ENCODE measurements around the gene PRKCI. TPM values are rescaled to one million over a fixed set of nuclear protein-coding genes. Genes with fewer than 3 reads are reported as not detected.
A peak's percentile ranks its signal among the peaks of the same experiment; 100 is the strongest.

Gene PRKCI
- total and polyA plus RNA-seq, 2 of the 4 experiments (the other 2 are of a cell fraction): 28.7 to 53.4 TPM

DNA sequence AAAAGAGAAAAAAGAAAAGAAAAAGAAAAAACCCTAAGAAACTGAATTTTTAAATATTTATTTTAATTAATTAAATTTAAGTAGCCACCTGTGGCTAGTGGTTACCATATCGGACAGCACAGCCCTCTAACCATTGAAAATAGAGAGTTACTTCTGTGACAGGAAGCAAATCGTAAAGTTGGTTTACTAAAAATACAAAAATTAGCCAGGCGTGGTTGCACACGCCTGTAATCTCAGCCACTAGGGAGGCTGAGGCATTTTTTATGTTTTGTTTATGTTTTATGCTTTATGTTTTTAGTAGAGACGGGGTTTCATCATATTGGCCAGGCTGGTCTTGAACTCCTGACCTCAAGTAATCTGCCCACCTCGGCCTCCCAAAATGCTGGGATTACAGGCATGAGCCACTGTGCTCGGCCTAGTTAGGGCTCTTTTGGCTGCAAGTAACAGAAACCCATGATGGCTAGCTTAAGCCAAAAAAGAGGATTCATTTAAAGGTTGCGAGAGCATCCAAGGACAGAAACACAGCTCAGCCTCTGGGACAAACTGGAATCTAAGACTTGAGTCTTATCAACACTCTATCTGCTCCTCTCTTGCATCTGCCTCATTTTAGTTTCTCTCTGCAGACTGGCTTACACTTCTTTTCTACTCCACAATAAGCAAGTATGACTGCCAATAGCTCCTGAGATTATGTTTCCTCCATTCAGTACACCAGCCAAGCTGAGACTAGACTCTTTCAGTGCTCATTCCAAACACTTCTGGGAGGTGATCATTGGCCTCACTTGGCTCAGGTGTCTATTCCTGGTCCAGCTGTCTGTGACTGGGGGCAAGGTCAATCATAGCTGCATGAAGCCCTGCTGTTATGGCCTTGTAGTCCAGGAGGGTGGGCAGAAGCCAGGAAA is 128.5 kb downstream of the PRKCI start:
- dilution Hi-C loops (cut with HindIII; ENCODE audit: low sequenced_read_pairs, unreplicated experiment) (no loop called here), in situ Hi-C loops (cut with MboI; ENCODE audit: low sequenced_read_pairs) (loop anchor here (5.0 kb wide), 1 partner anchor 38 kb away; no protein-coding TSS in a partner anchor)
- CTCF ChIA-PET: no interaction called here

More for the DNA sequence above, 128.5 kb downstream of the PRKCI start:
- H3K9me1 ChIP-seq (ENCODE audit: insufficient read depth, low read length): no peaks in the 10 kb centered on the region
- no peak overlapping the region for H3K18ac ChIP-seq (ENCODE audit: low read depth, low read length)
- no peak for TF ChIP-seq POLR2A (IDR thresholded peaks at IDR 0.05; ENCODE audit: low read depth, low read length)
- TF ChIP-seq NFE2L2 (IDR thresholded peaks at IDR 0.05; ENCODE audit: low read depth, low read length): no peak
- TF ChIP-seq MAZ (IDR thresholded peaks at IDR 0.05; ENCODE audit: borderline replicate concordance, low read depth, low read length): no peak
- no peak for TF ChIP-seq MAFK (IDR thresholded peaks at IDR 0.05; ENCODE audit: low read depth, low read length)
- no peak for TF ChIP-seq RAD21 (IDR thresholded peaks at IDR 0.05; ENCODE audit: low read length)
- TF ChIP-seq BHLHE40 (IDR thresholded peaks at IDR 0.05; ENCODE audit: low read depth, low read length): no peak
- TF ChIP-seq, protein P1, sequence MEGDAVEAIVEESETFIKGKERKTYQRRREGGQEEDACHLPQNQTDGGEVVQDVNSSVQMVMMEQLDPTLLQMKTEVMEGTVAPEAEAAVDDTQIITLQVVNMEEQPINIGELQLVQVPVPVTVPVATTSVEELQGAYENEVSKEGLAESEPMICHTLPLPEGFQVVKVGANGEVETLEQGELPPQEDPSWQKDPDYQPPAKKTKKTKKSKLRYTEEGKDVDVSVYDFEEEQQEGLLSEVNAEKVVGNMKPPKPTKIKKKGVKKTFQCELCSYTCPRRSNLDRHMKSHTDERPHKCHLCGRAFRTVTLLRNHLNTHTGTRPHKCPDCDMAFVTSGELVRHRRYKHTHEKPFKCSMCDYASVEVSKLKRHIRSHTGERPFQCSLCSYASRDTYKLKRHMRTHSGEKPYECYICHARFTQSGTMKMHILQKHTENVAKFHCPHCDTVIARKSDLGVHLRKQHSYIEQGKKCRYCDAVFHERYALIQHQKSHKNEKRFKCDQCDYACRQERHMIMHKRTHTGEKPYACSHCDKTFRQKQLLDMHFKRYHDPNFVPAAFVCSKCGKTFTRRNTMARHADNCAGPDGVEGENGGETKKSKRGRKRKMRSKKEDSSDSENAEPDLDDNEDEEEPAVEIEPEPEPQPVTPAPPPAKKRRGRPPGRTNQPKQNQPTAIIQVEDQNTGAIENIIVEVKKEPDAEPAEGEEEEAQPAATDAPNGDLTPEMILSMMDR (conservative IDR thresholded peaks at IDR 0.05; ENCODE audit: low read depth, low read length): no peak
- TF ChIP-seq SMC3 (IDR thresholded peaks at IDR 0.05; ENCODE audit: low read depth, low read length): no peak
- no peak for TF ChIP-seq CEBPB (IDR thresholded peaks at IDR 0.05; ENCODE audit: low read depth, low read length)
- no peak for DNase-seq
- BruUV-seq (replicated peaks): no TSS peak
- peaks cover 4% of the 10 kb centered on the region for H3K4me1 ChIP-seq (ENCODE audit: control insufficient read depth, insufficient read depth, low read length)
- H4K8ac ChIP-seq (ENCODE audit: low read depth in 2 of 2, low read length in 2 of 2): no peak overlapping the region
- H3K27ac ChIP-seq (ENCODE audit: insufficient read depth, low read length): no peak overlapping the region
- no peak overlapping the region for H3K4me3 ChIP-seq (ENCODE audit: insufficient read depth, low read depth, low read length)
- H3K4me2 ChIP-seq (ENCODE audit: low read depth, low read length): no peak overlapping the region
- no peak overlapping the region for H2AK5ac ChIP-seq (ENCODE audit: low read depth, low read length)
- no peak overlapping the region for H4K91ac ChIP-seq (ENCODE audit: insufficient read depth, low read depth, low read length)
- WGBS, 2 experiments (ENCODE audit: extremely low coverage in 2 of 2, insufficient read length in 1 of 2): 92% methylated on average over 2 of the region's 8 CpGs; no CpG with 5 or more reads in 1 of the 2 experiments
- no peak for ATAC-seq (ENCODE audit: low read depth)
- no peaks in the 10 kb centered on the region for H3K27me3 ChIP-seq (ENCODE audit: control insufficient read depth, insufficient read depth, low read length)
- no peaks in the 10 kb centered on the region for H3K9me3 ChIP-seq (ENCODE audit: control insufficient read depth, insufficient read depth, low read length)
- no peak overlapping the region for H2AK9ac ChIP-seq (replicated peaks; ENCODE audit: low read depth, low read length, poor library complexity)
- H4K5ac ChIP-seq (ENCODE audit: low read depth, low read length): no peak overlapping the region
- H4K20me1 ChIP-seq (ENCODE audit: insufficient read depth, low read length): no peaks in the 10 kb centered on the region
- no peak overlapping the region for H2BK5ac ChIP-seq (ENCODE audit: low read depth, low read length, poor library complexity, severe bottlenecking)
- peak overlapping the region; percentile 61 for H2AFZ ChIP-seq (replicated peaks; ENCODE audit: low read length, poor library complexity)
- intact Hi-C loops (cut with micrococcal nuclease): no loop called here
- no peak overlapping the region for H2BK20ac ChIP-seq (ENCODE audit: low read depth, low read length)
- no peak overlapping the region for H3K23ac ChIP-seq (ENCODE audit: low read depth, low read length)
- H2BK15ac ChIP-seq (ENCODE audit: low read depth, low read length): no peak overlapping the region
- POLR2A ChIA-PET (ENCODE audit: unreplicated experiment): no interaction called here
- no peak overlapping the region for H3K4ac ChIP-seq (ENCODE audit: low read depth, low read length)
- H3K36me3 ChIP-seq (ENCODE audit: control insufficient read depth, insufficient read depth, low read length): no peaks in the 10 kb centered on the region
- H2BK120ac ChIP-seq (ENCODE audit: low read depth, low read length): no peak overlapping the region
- peaks cover 0 to 10% of the 10 kb centered on the region in 2 experiments; a peak in 2 of 4 replicates for H3K79me1 ChIP-seq (ENCODE audit: low read depth in 1 of 2, low read length in 2 of 2)
- H3K56ac ChIP-seq (ENCODE audit: extremely low read depth, insufficient read depth, low read length): no peak overlapping the region
- H3K9ac ChIP-seq (ENCODE audit: low read depth, low read length): no peak overlapping the region
- H3K14ac ChIP-seq (replicated peaks; ENCODE audit: low read depth, low read length): no peak overlapping the region
